ENCODE measurements around the gene SEMA3A. TPM values are rescaled to one million over a fixed set of nuclear protein-coding genes. Genes with fewer than 3 reads are reported as not detected.

Gene SEMA3A
- total RNA-seq, 2 experiments from 2014 or later: 0.50 to 0.60 TPM

DNA sequence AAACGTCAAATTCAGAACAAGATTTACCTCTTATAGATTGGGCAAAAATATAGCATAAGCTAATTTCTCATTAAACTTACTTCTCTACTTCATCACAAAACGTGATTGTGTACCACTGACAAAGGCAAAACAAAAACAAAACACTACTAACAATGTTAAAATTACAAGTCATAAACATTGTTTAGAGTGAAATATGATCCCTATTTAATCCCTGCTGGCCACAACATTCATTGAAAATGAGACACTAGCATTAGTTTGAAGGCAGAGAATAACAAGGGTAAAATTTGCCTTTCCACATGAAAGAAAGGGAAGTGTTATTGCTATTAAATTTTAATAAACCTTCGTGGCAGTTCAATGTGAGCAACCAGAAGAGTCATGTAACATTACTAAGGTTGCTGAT, 45.0 kb downstream of the SEMA3A start:
- H3K27ac Mint-ChIP-seq: no peak overlapping the region
- DNase-seq: no peak
- ChIA-PET CTCF (no interaction called here), POLR2A (no interaction called here)
- Histone ChIP-seq H3K4me3 (ENCODE audit: low read length) (no peak overlapping the region), H3K36me3 (ENCODE audit: insufficient read depth, low read length) (no peaks in the 10 kb centered on the region), H3K27ac (ENCODE audit: low read depth in 1 of 2, low read length in 2 of 2) (no peak overlapping the region), H3K27me3 (ENCODE audit: control insufficient read depth in 1 of 2, insufficient read depth in 2 of 2, low read length in 2 of 2) (no peaks in the 10 kb centered on the region), H3K9me3 (ENCODE audit: control insufficient read depth in 1 of 2, insufficient read depth in 1 of 2, low read length in 2 of 2) (no peaks in the 10 kb centered on the region), H3K4me1 (ENCODE audit: insufficient read depth, low read length) (no peaks in the 10 kb centered on the region)
- no peak for ATAC-seq (ENCODE audit: poor library complexity)
- no peaks in the 10 kb centered on the region for H3K36me3 Mint-ChIP-seq (ENCODE audit: low read depth)
- H3K4me3 Mint-ChIP-seq: no peak overlapping the region
- H3K9me3 Mint-ChIP-seq: no peaks in the 10 kb centered on the region
- intact Hi-C loops (cut with DNase I, micrococcal nuclease): no loop called here
- TF ChIP-seq, protein P1, sequence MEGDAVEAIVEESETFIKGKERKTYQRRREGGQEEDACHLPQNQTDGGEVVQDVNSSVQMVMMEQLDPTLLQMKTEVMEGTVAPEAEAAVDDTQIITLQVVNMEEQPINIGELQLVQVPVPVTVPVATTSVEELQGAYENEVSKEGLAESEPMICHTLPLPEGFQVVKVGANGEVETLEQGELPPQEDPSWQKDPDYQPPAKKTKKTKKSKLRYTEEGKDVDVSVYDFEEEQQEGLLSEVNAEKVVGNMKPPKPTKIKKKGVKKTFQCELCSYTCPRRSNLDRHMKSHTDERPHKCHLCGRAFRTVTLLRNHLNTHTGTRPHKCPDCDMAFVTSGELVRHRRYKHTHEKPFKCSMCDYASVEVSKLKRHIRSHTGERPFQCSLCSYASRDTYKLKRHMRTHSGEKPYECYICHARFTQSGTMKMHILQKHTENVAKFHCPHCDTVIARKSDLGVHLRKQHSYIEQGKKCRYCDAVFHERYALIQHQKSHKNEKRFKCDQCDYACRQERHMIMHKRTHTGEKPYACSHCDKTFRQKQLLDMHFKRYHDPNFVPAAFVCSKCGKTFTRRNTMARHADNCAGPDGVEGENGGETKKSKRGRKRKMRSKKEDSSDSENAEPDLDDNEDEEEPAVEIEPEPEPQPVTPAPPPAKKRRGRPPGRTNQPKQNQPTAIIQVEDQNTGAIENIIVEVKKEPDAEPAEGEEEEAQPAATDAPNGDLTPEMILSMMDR (IDR thresholded peaks at IDR 0.05): no peak
- no peaks in the 10 kb centered on the region for H3K4me1 Mint-ChIP-seq (ENCODE audit: low read depth)
- no peaks in the 10 kb centered on the region for H3K27me3 Mint-ChIP-seq

DNA sequence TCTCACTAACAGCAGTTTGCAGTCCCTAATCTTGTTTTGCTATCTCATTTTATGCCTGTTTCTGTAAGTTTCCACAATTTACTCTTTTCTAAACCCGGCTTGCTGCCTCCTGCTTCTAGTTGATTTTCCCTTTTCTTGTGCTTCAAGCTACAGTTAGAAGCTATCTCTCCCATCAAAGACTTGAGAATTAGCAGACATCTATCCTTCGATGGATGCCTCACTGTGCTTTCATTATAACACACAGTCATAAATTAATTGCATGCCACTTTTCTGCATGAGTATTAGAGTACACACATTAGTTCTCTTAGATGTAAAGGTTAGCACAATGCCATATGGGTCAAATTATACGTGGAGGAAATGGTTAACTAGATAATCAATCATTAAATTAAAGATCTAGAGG, 48.7 kb downstream of the SEMA3A start:
- Histone ChIP-seq H3K9me3 (ENCODE audit: control insufficient read depth in 1 of 2, insufficient read depth in 1 of 2, low read length in 2 of 2) (no peaks in the 10 kb centered on the region), H3K4me1 (ENCODE audit: insufficient read depth, low read length) (no peaks in the 10 kb centered on the region), H3K27ac (ENCODE audit: low read depth in 1 of 2, low read length in 2 of 2) (no peak overlapping the region), H3K4me3 (ENCODE audit: low read length) (no peak overlapping the region), H3K27me3 (ENCODE audit: control insufficient read depth in 1 of 2, insufficient read depth in 2 of 2, low read length in 2 of 2) (no peaks in the 10 kb centered on the region), H3K36me3 (ENCODE audit: insufficient read depth, low read length) (no peaks in the 10 kb centered on the region)
- TF ChIP-seq, protein P1 (IDR thresholded peaks at IDR 0.05): no peak
- no peaks in the 10 kb centered on the region for H3K27me3 Mint-ChIP-seq
- H3K9me3 Mint-ChIP-seq: peaks cover 3% of the 10 kb centered on the region
- ChIA-PET CTCF (no interaction called here), POLR2A (no interaction called here)
- intact Hi-C loops (cut with DNase I, micrococcal nuclease): no loop called here
- ATAC-seq (ENCODE audit: poor library complexity): no peak
- H3K4me3 Mint-ChIP-seq: no peak overlapping the region
- no peak overlapping the region for H3K27ac Mint-ChIP-seq
- no peak for DNase-seq
- no peaks in the 10 kb centered on the region for H3K36me3 Mint-ChIP-seq (ENCODE audit: low read depth)
- H3K4me1 Mint-ChIP-seq (ENCODE audit: low read depth): no peaks in the 10 kb centered on the region

DNA sequence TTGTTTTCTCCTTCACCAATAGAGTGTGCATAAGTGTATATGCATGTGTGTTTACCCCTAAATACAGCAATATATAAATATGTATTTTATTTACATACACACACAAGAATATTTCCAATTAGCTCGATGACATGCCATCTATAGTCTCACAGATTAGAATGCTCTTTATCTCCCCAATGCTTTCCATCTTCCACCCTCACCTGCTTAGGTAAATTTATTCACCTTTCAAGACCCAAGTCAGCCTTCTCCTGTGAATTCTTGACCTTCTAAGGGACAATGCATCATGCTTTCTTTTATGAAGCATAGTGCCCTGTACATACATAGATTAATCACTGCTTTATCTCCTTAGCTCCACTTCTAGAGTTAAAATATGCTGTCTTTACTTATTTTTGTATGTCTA, 49.7 kb downstream of the SEMA3A start:
- intact Hi-C loops (cut with DNase I, micrococcal nuclease): no loop called here
- H3K27me3 Mint-ChIP-seq: no peaks in the 10 kb centered on the region
- ChIA-PET CTCF (no interaction called here), POLR2A (no interaction called here)
- H3K27me3 ChIP-seq (ENCODE audit: control insufficient read depth in 1 of 2, insufficient read depth in 2 of 2, low read length in 2 of 2): no peaks in the 10 kb centered on the region
- TF ChIP-seq, protein P1 (IDR thresholded peaks at IDR 0.05): no peak
- H3K4me1 Mint-ChIP-seq (ENCODE audit: low read depth): no peaks in the 10 kb centered on the region
- no peaks in the 10 kb centered on the region for H3K4me1 ChIP-seq (ENCODE audit: insufficient read depth, low read length)
- H3K36me3 Mint-ChIP-seq (ENCODE audit: low read depth): no peaks in the 10 kb centered on the region
- no peak overlapping the region for H3K27ac ChIP-seq (ENCODE audit: low read depth in 1 of 2, low read length in 2 of 2)
- no peak for DNase-seq
- ATAC-seq (ENCODE audit: poor library complexity): no peak
- no peak overlapping the region for H3K4me3 ChIP-seq (ENCODE audit: low read length)
- H3K4me3 Mint-ChIP-seq: no peak overlapping the region
- H3K9me3 ChIP-seq (ENCODE audit: control insufficient read depth in 1 of 2, insufficient read depth in 1 of 2, low read length in 2 of 2): no peaks in the 10 kb centered on the region
- no peaks in the 10 kb centered on the region for H3K36me3 ChIP-seq (ENCODE audit: insufficient read depth, low read length)
- H3K27ac Mint-ChIP-seq: no peak overlapping the region
- peaks cover 3% of the 10 kb centered on the region for H3K9me3 Mint-ChIP-seq

Data from CD4-positive, alpha-beta T cell (primary cell).